ENCODE data around the gene CREB5. TPM values are rescaled to one million over a fixed set of nuclear protein-coding genes. Genes with fewer than 3 reads are reported as not detected.

The CREB5 gene
- total RNA-seq, 1 experiment from 2014 or later: 5.2 TPM

DNA sequence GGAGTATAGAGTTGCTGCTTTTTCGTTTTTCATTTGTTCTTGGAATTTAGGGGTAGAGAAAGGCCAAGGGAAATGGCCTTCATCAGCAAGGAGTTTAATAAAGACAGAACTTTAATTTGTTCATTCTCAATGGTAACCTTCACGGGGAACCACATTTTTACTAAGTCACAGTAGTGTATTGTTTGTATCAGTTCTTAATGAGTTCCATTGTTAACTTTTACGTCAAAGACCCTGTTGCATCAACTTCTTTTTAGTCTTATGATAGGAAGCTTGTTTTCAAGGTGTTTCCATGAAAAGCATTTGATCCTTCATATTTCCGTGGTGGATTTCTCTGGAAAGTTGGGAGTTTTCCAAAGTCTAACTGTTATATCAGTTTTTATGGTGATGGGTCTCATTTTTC is 169.9 kb downstream of the CREB5 start:
- Histone ChIP-seq H3K9me2 (replicated peaks; ENCODE audit: low read length) (no peaks in the 10 kb centered on the region), H3K79me2 (ENCODE audit: low read length) (no peaks in the 10 kb centered on the region), H3K9me3 (ENCODE audit: low read length) (no peaks in the 10 kb centered on the region), H2AFZ (ENCODE audit: low read length) (no peak overlapping the region), H3F3A (ENCODE audit: low read length, unreplicated experiment) (no peaks in the 10 kb centered on the region), H3K27me3 (ENCODE audit: low read length) (peaks cover 17% of the 10 kb centered on the region), H4K20me1 (ENCODE audit: low read length) (no peaks in the 10 kb centered on the region), H3K9ac (ENCODE audit: low read length) (no peak overlapping the region), H3K4me1 (ENCODE audit: insufficient read depth, low read length) (peaks cover 15% of the 10 kb centered on the region), H3K4me2 (ENCODE audit: low read length) (no peak overlapping the region), H3K4me3 (ENCODE audit: low read length) (no peak overlapping the region), H3K27ac (ENCODE audit: low read length) (no peak overlapping the region), H3K36me3 (ENCODE audit: low read depth, low read length) (no peaks in the 10 kb centered on the region)
- ATAC-seq: no peak
- TF ChIP-seq EZH2 (IDR thresholded peaks at IDR 0.05; ENCODE audit: low read length, unreplicated experiment) (no peak), EZH2phosphoT487 (IDR thresholded peaks at IDR 0.05; ENCODE audit: borderline replicate concordance, low read length) (no peak), CTCF (conservative IDR thresholded peaks at IDR 0.05; ENCODE audit: low read depth, low read length) (no peak)
- ChIA-PET POLR2A (ENCODE audit: unreplicated experiment) (no interaction called here), CTCF (no interaction called here)
- BruUV-seq (replicated peaks): no TSS peak
- intact Hi-C loops (cut with micrococcal nuclease): no loop called here
- DNase-seq: no peak

DNA sequence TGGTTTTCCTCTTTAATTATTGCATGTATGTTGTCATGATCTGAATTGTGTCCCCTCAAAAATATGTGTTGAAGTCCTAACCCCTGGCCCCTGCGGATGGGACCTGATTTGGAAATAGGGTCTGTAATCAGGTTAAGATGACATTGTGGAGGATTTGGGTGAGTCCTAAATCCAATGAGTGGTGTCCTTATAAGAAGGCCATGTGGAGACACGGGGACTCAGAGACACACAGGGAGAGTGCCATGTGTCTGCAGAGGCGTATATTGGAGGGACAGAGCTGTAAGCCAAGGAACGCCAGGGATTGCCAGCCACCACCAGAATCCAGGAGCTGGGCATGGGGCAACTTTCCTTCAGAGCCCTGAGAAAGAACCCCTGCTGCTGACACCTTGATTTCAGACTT is 171.9 kb downstream of the CREB5 start:
- Histone ChIP-seq H3K36me3 (ENCODE audit: low read depth, low read length) (no peaks in the 10 kb centered on the region), H3F3A (ENCODE audit: low read length, unreplicated experiment) (no peaks in the 10 kb centered on the region), H3K4me3 (ENCODE audit: low read length) (no peak overlapping the region), H2AFZ (ENCODE audit: low read length) (no peak overlapping the region), H3K79me2 (ENCODE audit: low read length) (no peaks in the 10 kb centered on the region), H3K27me3 (ENCODE audit: low read length) (peaks cover 15% of the 10 kb centered on the region), H3K27ac (ENCODE audit: low read length) (no peak overlapping the region), H3K9ac (ENCODE audit: low read length) (no peak overlapping the region), H4K20me1 (ENCODE audit: low read length) (no peaks in the 10 kb centered on the region), H3K4me2 (ENCODE audit: low read length) (no peak overlapping the region), H3K4me1 (ENCODE audit: insufficient read depth, low read length) (peaks cover 26% of the 10 kb centered on the region), H3K9me2 (replicated peaks; ENCODE audit: low read length) (no peaks in the 10 kb centered on the region), H3K9me3 (ENCODE audit: low read length) (no peaks in the 10 kb centered on the region)
- ChIA-PET POLR2A (ENCODE audit: unreplicated experiment) (no interaction called here), CTCF (interaction anchor here (0.9 kb wide), 1 partner anchor 54 kb away, joined by 5 read pairs; no protein-coding TSS in a partner anchor)
- DNase-seq (no peak), ATAC-seq (no peak)
- no peak for TF ChIP-seq CTCF (conservative IDR thresholded peaks at IDR 0.05; ENCODE audit: low read depth, low read length)
- TF ChIP-seq EZH2phosphoT487 (IDR thresholded peaks at IDR 0.05; ENCODE audit: borderline replicate concordance, low read length): no peak
- no peak for TF ChIP-seq EZH2 (IDR thresholded peaks at IDR 0.05; ENCODE audit: low read length, unreplicated experiment)
- BruUV-seq (replicated peaks): no TSS peak
- intact Hi-C loops (cut with micrococcal nuclease): no loop called here

DNA sequence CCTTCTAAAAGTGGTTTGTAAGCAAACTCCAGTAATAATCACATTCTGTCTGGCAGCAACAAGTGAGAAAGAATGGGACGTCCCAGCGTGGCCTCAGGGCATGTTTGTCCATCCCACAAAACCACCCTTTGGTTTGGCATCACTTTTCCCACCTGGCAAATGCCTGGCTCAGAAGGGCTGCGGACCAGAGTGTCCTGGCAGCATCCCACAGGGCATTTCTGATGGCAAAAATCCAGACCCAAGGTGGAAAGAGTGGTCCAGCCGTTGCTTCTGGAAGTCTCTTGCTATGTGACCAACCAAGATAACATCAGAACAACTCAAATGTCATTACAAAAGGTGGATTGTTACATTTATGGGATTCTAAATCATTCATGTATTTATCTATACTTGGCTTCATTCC is 174.4 kb downstream of the CREB5 start:
- Histone ChIP-seq H3K36me3 (ENCODE audit: low read depth, low read length) (no peaks in the 10 kb centered on the region), H3K27me3 (ENCODE audit: low read length) (peaks cover 11% of the 10 kb centered on the region), H3K4me3 (ENCODE audit: low read length) (no peak overlapping the region), H3K9me2 (replicated peaks; ENCODE audit: low read length) (no peaks in the 10 kb centered on the region), H3K9ac (ENCODE audit: low read length) (no peak overlapping the region), H3K4me2 (ENCODE audit: low read length) (peak overlapping the region; percentile 74), H2AFZ (ENCODE audit: low read length) (no peak overlapping the region), H3K4me1 (ENCODE audit: insufficient read depth, low read length) (peaks cover 26% of the 10 kb centered on the region), H3F3A (ENCODE audit: low read length, unreplicated experiment) (no peaks in the 10 kb centered on the region), H3K9me3 (ENCODE audit: low read length) (no peaks in the 10 kb centered on the region), H4K20me1 (ENCODE audit: low read length) (no peaks in the 10 kb centered on the region), H3K27ac (ENCODE audit: low read length) (peak overlapping the region; percentile 65), H3K79me2 (ENCODE audit: low read length) (no peaks in the 10 kb centered on the region)
- DNase-seq (peak; percentile 92), ATAC-seq (peak; percentile 77)
- BruUV-seq (replicated peaks): no TSS peak
- intact Hi-C loops (cut with micrococcal nuclease): loop anchor here (5.0 kb wide), 1 partner anchor 54 kb away; no protein-coding TSS in a partner anchor
- ChIA-PET CTCF (no interaction called here), POLR2A (ENCODE audit: unreplicated experiment) (no interaction called here)
- TF ChIP-seq EZH2phosphoT487 (IDR thresholded peaks at IDR 0.05; ENCODE audit: borderline replicate concordance, low read length): no peak
- no peak for TF ChIP-seq CTCF (conservative IDR thresholded peaks at IDR 0.05; ENCODE audit: low read depth, low read length)

Measured in PC-3 (cell line).